GM12878 (cell line): ENCODE results near the gene CXCL8. TPM values are rescaled to one million over a fixed set of nuclear protein-coding genes. Genes with fewer than 3 reads are reported as not detected.

Experiments used
- ATF2 ChIP-seq: IDR thresholded peaks from 2 replicates; pipeline ENCODE4 v1.6.1; 2012; ENCODE audit warnings: low read length, inconsistent platforms
- BCL11A ChIP-seq: IDR thresholded peaks from 2 replicates; pipeline ENCODE4 v1.6.1; 2011; ENCODE audit warnings: low read depth, low read length
- BHLHE40 ChIP-seq, 2 experiments: fragments of 450-650 bp in 1 of 2; IDR thresholded peaks; 2 replicates each; pipeline ENCODE4 v1.6.1; 2011 to 2017; ENCODE audit warnings: low read depth in 2 of 2, borderline replicate concordance in 1 of 2, improper control_type of control experiment in 1 of 2, low read length in 1 of 2, mild to moderate bottlenecking in 1 of 2
- CBX5 ChIP-seq: sonication (generic); IDR thresholded peaks from 2 replicates; pipeline ENCODE4 v1.6.1; 2016; ENCODE audit warnings: low read depth, moderate library complexity, mild to moderate bottlenecking, inconsistent platforms
- CHD2 ChIP-seq: IDR thresholded peaks from 2 replicates; pipeline ENCODE4 v1.6.1; 2011; ENCODE audit warnings: low read depth, low read length, improper control_type of control experiment, borderline replicate concordance
- E2F8 ChIP-seq: fragments of 450-650 bp; IDR thresholded peaks from 2 replicates; pipeline ENCODE4 v1.6.1; 2018; ENCODE audit warnings: mild to moderate bottlenecking, low read depth, moderate library complexity; ENCODE audit not compliant: partially characterized antibody
- FOS ChIP-seq: IDR thresholded peaks from 3 replicates; pipeline ENCODE4 v1.6.1; 2011; ENCODE audit warnings: borderline replicate concordance; ENCODE audit not compliant: insufficient read length; ENCODE audit errors: extremely low read depth
- HSF1 ChIP-seq: fragments of 150-350 bp; IDR thresholded peaks from 2 replicates; pipeline ENCODE4 v1.6.1; 2014; ENCODE audit warnings: mild to moderate bottlenecking, low read depth, low read length
- MEF2A ChIP-seq: IDR thresholded peaks from 2 replicates; pipeline ENCODE4 v1.6.1; 2011; ENCODE audit warnings: low read depth, mild to moderate bottlenecking, low read length, moderate library complexity; ENCODE audit not compliant: insufficient read depth
- MLLT1 ChIP-seq: fragments of 450-650 bp; IDR thresholded peaks from 2 replicates; pipeline ENCODE4 v1.6.1; 2016; ENCODE audit warnings: mild to moderate bottlenecking
- MTA3 ChIP-seq: IDR thresholded peaks from 2 replicates; pipeline ENCODE4 v1.6.1; 2012; ENCODE audit warnings: low read length, inconsistent platforms, borderline replicate concordance
- NFYA ChIP-seq: IDR thresholded peaks from 2 replicates; pipeline ENCODE4 v1.6.1; 2011; ENCODE audit warnings: low read depth, mild to moderate bottlenecking, low read length, improper control_type of control experiment, borderline replicate concordance
- POLR2A ChIP-seq: IDR thresholded peaks from 2 replicates; pipeline ENCODE4 v1.6.1; 2011; ENCODE audit warnings: low read depth, mild to moderate bottlenecking, low read length
- RCOR1 ChIP-seq: conservative IDR thresholded peaks from 2 replicates; pipeline ENCODE4 v1.6.1; 2012; ENCODE audit warnings: low read depth, low read length, improper control_type of control experiment
- SMAD1 ChIP-seq: fragments of 450-650 bp; IDR thresholded peaks from 2 replicates; pipeline ENCODE4 v1.6.1; 2018; ENCODE audit warnings: mild to moderate bottlenecking, low read depth; ENCODE audit not compliant: partially characterized antibody
- SMAD5 ChIP-seq: IDR thresholded peaks from 2 replicates; pipeline ENCODE4 v1.6.1; 2016; ENCODE audit warnings: antibody characterized with exemption, low read depth
- SP1 ChIP-seq: IDR thresholded peaks from one replicate; pipeline ENCODE4 v1.6.1; 2011; ENCODE audit warnings: low read depth, low read length
- SPI1 ChIP-seq: IDR thresholded peaks from 2 replicates; pipeline ENCODE4 v1.6.1; 2011; ENCODE audit warnings: low read depth, mild to moderate bottlenecking, low read length, moderate library complexity, borderline replicate concordance; ENCODE audit not compliant: insufficient read depth
- TBL1XR1 ChIP-seq: IDR thresholded peaks from 2 replicates; pipeline ENCODE4 v1.6.1; 2012; ENCODE audit warnings: low read depth, low read length, improper control_type of control experiment
- TCF3 ChIP-seq: IDR thresholded peaks from 2 replicates; pipeline ENCODE4 v1.6.1; 2012; ENCODE audit warnings: low read depth, mild to moderate bottlenecking, low read length, borderline replicate concordance; ENCODE audit not compliant: insufficient read depth
- TCF7 ChIP-seq: IDR thresholded peaks from 2 replicates; pipeline ENCODE4 v1.6.1; 2014; ENCODE audit warnings: antibody characterized with exemption, borderline replicate concordance
- USF1 ChIP-seq: IDR thresholded peaks from 2 replicates; pipeline ENCODE4 v1.6.1; 2011; ENCODE audit warnings: borderline replicate concordance, low read depth, mild to moderate bottlenecking, moderate library complexity, mixed read lengths, low read length; ENCODE audit not compliant: insufficient read depth; ENCODE audit errors: extremely low read length
- WRNIP1 ChIP-seq: IDR thresholded peaks from 2 replicates; pipeline ENCODE4 v1.6.1; 2011; ENCODE audit warnings: low read depth, low read length, improper control_type of control experiment, borderline replicate concordance
- ZNF24 ChIP-seq: fragments of 450-650 bp; IDR thresholded peaks from 2 replicates; pipeline ENCODE4 v1.6.1; 2017; ENCODE audit warnings: antibody characterized with exemption, mild to moderate bottlenecking
- polyA plus RNA-seq, 11 experiments: library from polyadenylated mRNA; depleted of rRNA in 4 of 11; unstranded in 6 of 11; stranded (reverse) in 5 of 11; fragments of >200 nt; fragmentation: Nextera tagmentation in 4 of 11; fragmentation: Illumina TruSeq in 1 of 11; extraction: Ambion mirVana in 4 of 11; extraction: Trizol in 1 of 11; gene quantifications; 1 replicate in 1 of 11; 2 replicates in 10 of 11; pipeline versions ENCODE4 v1.2.1 to v1.2.3, GENCODE V29; 2011 to 2016; ENCODE audit warnings: inconsistent platforms in 2 of 11, missing spikeins in 2 of 11, low read depth in 1 of 11
- total RNA-seq, 4 experiments: library from RNA; depleted of rRNA in 3 of 4; stranded (reverse); fragments of >200 nt in 3 of 4; fragmentation: Illumina TruSeq in 1 of 4; extraction: Trizol in 1 of 4; gene quantifications; 2 replicates each; pipeline versions ENCODE4 v1.2.1 to v1.2.3, GENCODE V29; 2013 to 2021

CXCL8 gene
- total and polyA plus RNA-seq, 10 of the 15 experiments (the other 5 are each of a cell fraction or from before 2014, with no cell fraction given), result 0.09 to 0.36 (median 0.19) TPM; not detected in 1

- no peak for TF ChIP-seq TCF3
- no peak for TF ChIP-seq USF1
- peak; percentile 50; the same call in 1 of the 2 replicates for TF ChIP-seq CBX5
- TF ChIP-seq TBL1XR1, result peak; percentile 70; the same call in 1 of the 2 replicates
- no peak for TF ChIP-seq SMAD1
- TF ChIP-seq HSF1, result no peak
- TF ChIP-seq MEF2A, result peak; percentile 72; the same call in 1 of the 2 replicates
- no peak for TF ChIP-seq RCOR1
- TF ChIP-seq POLR2A, result no peak
- no peak for TF ChIP-seq WRNIP1
- TF ChIP-seq NFYA, result no peak
- peak; percentile 99 for TF ChIP-seq ATF2
- peak; percentile 85; the same call in 1 of the 2 replicates for TF ChIP-seq MTA3
- no peak for TF ChIP-seq FOS
- TF ChIP-seq BHLHE40 (IDR thresholded peaks at IDR 0.05; ENCODE audit: borderline replicate concordance in 1 of 2, low read depth in 2 of 2, low read length in 1 of 2), result peak; percentile 89 to 92
- TF ChIP-seq BCL11A, result peak; percentile 98
- no peak for TF ChIP-seq SMAD5
- TF ChIP-seq MLLT1, result no peak
- TF ChIP-seq CHD2, result peak; percentile 57; the same call in 1 of the 2 replicates
- TF ChIP-seq SP1, result peak; percentile 20
- no peak; the same call in 1 of the 2 replicates for TF ChIP-seq TCF7
- peak; percentile 39; the same call in 1 of the 2 replicates for TF ChIP-seq ZNF24
- TF ChIP-seq E2F8, result no peak
- TF ChIP-seq SPI1, result peak; percentile 87
These were observed 5.1 kb upstream of the CXCL8 start (continued) for GRCh38 chr4:73735231-73735630.
